Suppressor macrophage treated with lipopolysaccharide for 1 hour (primary cell): Measurements from ENCODE around the gene MFSD6.

Experiments
- DNase-seq, 3 donors: peaks; one replicate each; pipeline ENCODE4 v3.0.0-alpha.2; 2020 to 2022

MFSD6 gene

GRCh38 chr2:190534310-190535120 is 126.4 kb downstream of the MFSD6 start, which contains the start of gene NEMP2:
Gene NEMP2, minus strand, starts transcription at chr2:190534722. Its CDS starts 67 bp downstream, at chr2:190534655.
- peak; percentile 67 to 88 (median 69) for DNase-seq

GRCh38 chr2:190535121-190535439 is 126.9 kb downstream of the MFSD6 start:
- no peak for DNase-seq

GRCh38 chr2:190535586-190535985 is 127.4 kb downstream of the MFSD6 start:
- no peak for DNase-seq

- DNase-seq = no peak
Observed at GRCh38 chr2:190537765-190538164, 129.6 kb downstream of the MFSD6 start.

- DNase-seq = no peak
Observed at GRCh38 chr2:190538201-190538600, 130.0 kb downstream of the MFSD6 start.

- DNase-seq = no peak
Observed at GRCh38 chr2:190540048-190540447, 131.9 kb downstream of the MFSD6 start.

- no peak for DNase-seq
Observed at GRCh38 chr2:190545093-190545492, 136.9 kb downstream of the MFSD6 start.

- DNase-seq = no peak
Observed at GRCh38 chr2:190545555-190546385, 137.6 kb downstream of the MFSD6 start.

- no peak for DNase-seq
Observed at GRCh38 chr2:190546734-190547133, 138.6 kb downstream of the MFSD6 start.

GRCh38 chr2:190547886-190548285 is 139.7 kb downstream of the MFSD6 start:
- no peak for DNase-seq

- DNase-seq = no peak
Observed at GRCh38 chr2:190550137-190550536, 142.0 kb downstream of the MFSD6 start.
